Measurements from ENCODE around the gene AKR1C2. TPM values are rescaled to one million over a fixed set of nuclear protein-coding genes. Genes with fewer than 3 reads are reported as not detected.
"Not testable (repeated sequence)": the region's sequence is repeated elsewhere in the genome, so short reads cannot be mapped to it uniquely, and the experiment has no call there.

AKR1C2 gene
- total and polyA plus RNA-seq, 12 donors = 3.5 to 27.4 (median 10.3) TPM

- intact Hi-C loops (cut with DNase I) = no loop called here
- H3K36me3 ChIP-seq (replicated peaks in 1 of 2) = no peaks in the 10 kb centered on the region
- H3K27me3 ChIP-seq = no peaks in the 10 kb centered on the region
- H3K9me3 ChIP-seq (replicated peaks in 1 of 3) = no peaks in the 10 kb centered on the region
- DNase-seq = no peak
- 86 to 98% (median 93%) methylated on average over 2 of the region's 2 CpGs for WGBS, 4 donors
- no peak overlapping the region for H3K4me3 ChIP-seq
- H3K4me1 ChIP-seq (replicated peaks in 1 of 2) = peaks cover 4 to 29% of the 10 kb centered on the region in 2 donors
- TF ChIP-seq POLR2A (IDR thresholded peaks at IDR 0.05) = no peak
- no peak for TF ChIP-seq CTCF (IDR thresholded peaks at IDR 0.05)
- H3K27ac ChIP-seq = no peak overlapping the region
These were observed 57.6 kb downstream of the AKR1C2 start for GRCh38 chr10:4945766-4946717.

GRCh38 chr10:4944841-4945240, 58.8 kb downstream of the AKR1C2 start:
- no peaks in the 10 kb centered on the region for H3K27me3 ChIP-seq
- no peak for TF ChIP-seq CTCF (IDR thresholded peaks at IDR 0.05)
- TF ChIP-seq POLR2A (IDR thresholded peaks at IDR 0.05) = no peak
- H3K9me3 ChIP-seq (replicated peaks in 1 of 3) = no peaks in the 10 kb centered on the region
- no peaks in the 10 kb centered on the region for H3K36me3 ChIP-seq (replicated peaks in 1 of 2)
- H3K4me3 ChIP-seq = no peak overlapping the region
- no peak for DNase-seq
- peaks cover 4 to 29% of the 10 kb centered on the region in 2 donors for H3K4me1 ChIP-seq (replicated peaks in 1 of 2)
- intact Hi-C loops (cut with DNase I) = no loop called here
- 91 to 100% (median 100%) methylated on average over 1 of the region's 1 CpG for WGBS, 4 donors
- H3K27ac ChIP-seq = no peak overlapping the region

- Histone ChIP-seq H3K4me1 (replicated peaks in 1 of 2) (peaks cover 4 to 29% of the 10 kb centered on the region in 2 donors), H3K27me3 (no peaks in the 10 kb centered on the region), H3K4me3 (no peak overlapping the region), H3K36me3 (replicated peaks in 1 of 2) (no peaks in the 10 kb centered on the region), H3K27ac (peak overlapping the region in 1 of 5 donors; percentile 8), H3K9me3 (replicated peaks in 1 of 3) (no peaks in the 10 kb centered on the region)
- intact Hi-C loops (cut with DNase I) = no loop called here
- TF ChIP-seq POLR2A (IDR thresholded peaks at IDR 0.05) (no peak), CTCF (IDR thresholded peaks at IDR 0.05) (no peak)
- DNase-seq = no peak
- 69 to 80% (median 74%) methylated on average over 2 of the region's 2 CpGs for WGBS, 4 donors
These were observed 59.8 kb downstream of the AKR1C2 start for GRCh38 chr10:4943821-4944220.

GRCh38 chr10:4943416-4943815, 60.2 kb downstream of the AKR1C2 start:
- Histone ChIP-seq H3K4me1 (replicated peaks in 1 of 2) (peaks cover 4 to 29% of the 10 kb centered on the region in 2 donors), H3K27ac (peak overlapping the region in 1 of 5 donors; percentile 29)
- DNase-seq; H3K9me3 ChIP-seq (replicated peaks in 1 of 3); intact Hi-C loops (cut with DNase I); H3K4me3 ChIP-seq; H3K27me3 ChIP-seq; H3K36me3 ChIP-seq (replicated peaks in 1 of 2): not testable (repeated sequence)

All from adrenal gland (tissue), 12 donors.